HAP-1 (cell line): ENCODE measurements around the gene ABCC1.
"Not testable (repeated sequence)": the region's sequence is repeated elsewhere in the genome, so short reads cannot be mapped to it uniquely, and the experiment has no call there.

Source experiments
- DNase-seq, 2 experiments: peaks; one replicate each; pipeline ENCODE4 v3.0.0-alpha.2; 2016 to 2020; ENCODE audit warnings: low spot score in 2 of 2
- H3K27me3 ChIP-seq: fragments of 250-450 bp; sonication (Bioruptor Pico); 2 replicates; pipeline ENCODE4 v1.5.1; 2020; ENCODE audit warnings: low read depth, mild to moderate bottlenecking, moderate library complexity
- H3K36me3 ChIP-seq: fragments of 250-450 bp; sonication (Bioruptor Pico); replicated peaks from 2 replicates; pipeline ENCODE4 v1.5.1; 2020; ENCODE audit warnings: mild to moderate bottlenecking
- H3K4me1 ChIP-seq: fragments of 250-450 bp; sonication (Bioruptor Pico); 2 replicates; pipeline ENCODE4 v1.5.1; 2020; ENCODE audit warnings: mild to moderate bottlenecking
- H3K4me3 ChIP-seq: fragments of 250-450 bp; sonication (Bioruptor Pico); 2 replicates; pipeline ENCODE4 v1.5.1; 2020; ENCODE audit warnings: mild to moderate bottlenecking, moderate library complexity
- H3K9me3 ChIP-seq: fragments of 250-450 bp; sonication (Bioruptor Pico); 2 replicates; pipeline ENCODE4 v1.5.1; 2020; ENCODE audit warnings: mild to moderate bottlenecking, moderate library complexity
- in situ Hi-C: fragments of 300-500 bp; cut with MboI; formaldehyde crosslinking; loops from 3 replicates; pipeline ENCODE4 v1.14.3; 2020; ENCODE audit warnings: low sequenced_read_pairs, inconsistent platforms, mixed read lengths

The ABCC1 gene

DNA sequence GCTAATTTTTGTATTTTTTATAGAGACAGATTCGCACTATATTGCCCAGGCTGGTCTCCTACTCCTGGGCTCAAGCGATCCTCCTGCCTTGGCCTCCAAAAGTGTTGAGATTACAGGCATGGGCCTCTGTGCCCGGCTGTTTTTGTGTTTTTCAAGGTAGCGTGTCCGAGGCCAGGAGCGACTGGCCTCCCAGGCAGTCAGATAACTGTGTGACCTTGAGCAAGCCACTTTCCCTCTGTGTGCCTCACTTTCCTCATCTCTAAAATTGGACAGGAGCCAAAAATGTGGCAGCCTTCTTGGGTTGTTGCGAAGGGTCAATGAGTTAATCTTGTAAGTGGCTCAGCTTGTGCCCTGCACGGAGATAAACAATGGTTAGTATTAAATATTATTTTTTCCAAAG, 2.4 kb downstream of the ABCC1 start:
- no peaks in the 10 kb centered on the region for H3K9me3 ChIP-seq
- DNase-seq = no peak
- H3K27me3 ChIP-seq = no peaks in the 10 kb centered on the region
- in situ Hi-C loops = no loop called here
- peaks cover 17% of the 10 kb centered on the region for H3K4me1 ChIP-seq
- H3K4me3 ChIP-seq = peak overlapping the region; percentile 65
- no peaks in the 10 kb centered on the region; the same call in none of the 2 replicates for H3K36me3 ChIP-seq

DNA sequence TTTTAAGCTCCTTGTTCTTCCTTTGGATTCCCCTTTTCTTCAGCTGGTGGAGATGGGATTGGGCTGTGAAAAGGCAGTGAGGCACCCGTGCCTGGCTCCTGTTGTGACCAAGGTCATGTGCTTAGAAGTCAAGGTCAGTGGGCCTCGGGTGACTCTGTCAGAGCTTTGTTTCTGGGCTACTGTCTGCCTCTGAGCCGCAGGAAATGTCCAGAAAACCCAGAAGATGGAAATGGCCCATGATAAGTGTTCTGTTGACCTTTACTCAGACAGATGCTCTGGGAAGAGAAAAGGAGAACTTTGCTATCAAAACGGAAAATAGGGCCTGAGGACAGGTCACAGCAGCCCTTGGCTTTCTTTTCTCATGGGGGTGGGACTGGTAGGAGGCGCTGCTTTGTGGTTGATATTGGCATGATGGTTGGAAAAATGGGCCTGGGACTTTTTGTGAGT, 2.9 kb downstream of the ABCC1 start:
- Histone ChIP-seq H3K4me3 (no peak overlapping the region; the same call in none of the 2 replicates), H3K4me1 (peaks cover 17% of the 10 kb centered on the region), H3K36me3 (no peaks in the 10 kb centered on the region; the same call in none of the 2 replicates), H3K27me3 (no peaks in the 10 kb centered on the region), H3K9me3 (no peaks in the 10 kb centered on the region)
- DNase-seq = peak in 1 of 2 experiments; percentile 23
- in situ Hi-C loops = no loop called here

DNA sequence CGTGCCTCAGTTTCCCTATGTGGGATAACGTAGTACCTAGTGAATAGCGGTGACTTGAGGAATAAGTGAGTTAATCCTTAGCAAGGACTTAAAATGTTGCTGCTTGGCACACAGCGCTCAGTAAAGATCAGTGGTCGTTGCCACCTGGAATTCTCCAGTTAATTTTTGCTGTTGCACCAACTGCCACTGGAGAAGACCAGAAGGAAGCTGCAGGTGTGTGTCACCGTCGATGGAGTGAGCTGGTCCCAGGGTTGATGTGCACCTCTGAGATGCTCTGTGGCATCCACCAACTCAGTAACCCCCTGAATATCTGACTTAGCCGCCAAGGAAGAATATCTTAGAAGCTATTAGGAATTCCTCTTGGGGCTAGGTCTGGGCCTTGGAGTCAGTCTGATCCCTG, 4.1 kb downstream of the ABCC1 start:
- in situ Hi-C loops = no loop called here
- no peaks in the 10 kb centered on the region; the same call in none of the 2 replicates for H3K36me3 ChIP-seq

DNA sequence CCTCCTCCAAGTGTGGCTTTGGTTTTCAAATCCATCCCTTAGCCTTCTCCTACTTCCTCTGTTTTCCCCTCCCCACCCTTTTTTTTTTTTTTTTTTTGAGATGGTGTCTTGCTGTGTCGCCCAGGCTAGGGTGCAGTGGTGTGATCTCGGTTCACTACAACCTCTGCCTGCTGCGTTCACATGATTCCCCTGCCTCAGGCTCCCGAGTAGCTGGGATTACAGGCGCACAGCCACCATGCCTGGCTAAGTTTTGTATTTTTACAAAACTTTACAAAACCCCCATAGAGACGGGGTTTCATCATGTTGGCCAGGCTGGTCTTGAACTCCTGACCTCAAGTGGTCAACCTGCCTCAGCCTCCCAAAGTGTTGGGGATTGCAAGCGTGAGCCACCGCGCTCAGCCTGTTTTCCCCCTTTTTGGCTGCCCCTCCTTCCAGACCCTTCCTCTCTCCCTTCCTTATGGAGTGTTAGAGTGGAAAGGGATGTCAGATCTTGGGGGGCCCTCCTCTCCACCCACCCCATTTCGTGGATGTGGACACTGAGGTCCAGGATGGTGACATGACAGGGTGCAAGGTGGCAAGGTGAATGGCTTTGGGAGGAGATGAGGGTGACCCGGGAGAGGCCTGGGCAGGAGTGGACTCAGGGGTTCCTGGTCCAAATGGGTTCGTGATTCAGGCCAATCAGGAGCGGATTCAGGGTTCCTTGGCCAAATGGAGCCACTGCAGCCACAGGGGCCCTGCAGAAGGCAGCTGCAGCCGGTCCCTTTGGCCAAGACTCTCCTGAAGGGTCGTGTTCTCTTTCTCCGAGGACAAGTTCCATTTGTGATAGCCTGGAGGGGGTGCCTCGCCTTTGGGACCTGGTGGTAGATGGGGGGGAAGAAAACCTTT, 4.8 kb downstream of the ABCC1 start:
- H3K4me3 ChIP-seq = no peak overlapping the region
- DNase-seq = no peak
- in situ Hi-C loops = no loop called here
- H3K9me3 ChIP-seq = no peaks in the 10 kb centered on the region
- H3K27me3 ChIP-seq = no peaks in the 10 kb centered on the region
- no peaks in the 10 kb centered on the region; the same call in none of the 2 replicates for H3K36me3 ChIP-seq
- H3K4me1 ChIP-seq = peaks cover 20% of the 10 kb centered on the region

More for the DNA sequence above, 4.1 kb downstream of the ABCC1 start:
- Histone ChIP-seq H3K9me3 (no peaks in the 10 kb centered on the region), H3K4me3 (no peak overlapping the region), H3K4me1 (peaks cover 17% of the 10 kb centered on the region), H3K27me3 (no peaks in the 10 kb centered on the region)
- no peak for DNase-seq

DNA sequence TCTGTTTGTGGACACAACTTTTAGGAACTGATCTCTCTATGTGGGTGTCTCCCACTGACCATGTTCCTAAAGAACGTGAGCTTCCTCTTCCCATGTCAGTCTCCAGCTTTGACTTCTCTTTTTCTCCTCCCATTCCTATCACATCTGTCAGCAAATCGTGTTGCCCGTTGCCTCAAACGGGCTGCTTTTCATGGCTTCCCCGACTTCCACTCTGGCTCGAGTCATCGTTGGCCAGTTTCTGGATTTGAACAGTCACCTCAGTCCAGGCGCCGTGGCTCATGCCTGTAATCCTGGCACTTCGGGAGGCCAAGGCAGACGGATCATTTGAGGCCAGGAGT, 5.4 kb downstream of the ABCC1 start:
- H3K27me3 ChIP-seq = no peaks in the 10 kb centered on the region
- H3K4me3 ChIP-seq = no peak overlapping the region
- DNase-seq = no peak
- in situ Hi-C loops = no loop called here
- no peaks in the 10 kb centered on the region; the same call in none of the 2 replicates for H3K36me3 ChIP-seq
- H3K4me1 ChIP-seq = peaks cover 26% of the 10 kb centered on the region
- no peaks in the 10 kb centered on the region for H3K9me3 ChIP-seq

DNA sequence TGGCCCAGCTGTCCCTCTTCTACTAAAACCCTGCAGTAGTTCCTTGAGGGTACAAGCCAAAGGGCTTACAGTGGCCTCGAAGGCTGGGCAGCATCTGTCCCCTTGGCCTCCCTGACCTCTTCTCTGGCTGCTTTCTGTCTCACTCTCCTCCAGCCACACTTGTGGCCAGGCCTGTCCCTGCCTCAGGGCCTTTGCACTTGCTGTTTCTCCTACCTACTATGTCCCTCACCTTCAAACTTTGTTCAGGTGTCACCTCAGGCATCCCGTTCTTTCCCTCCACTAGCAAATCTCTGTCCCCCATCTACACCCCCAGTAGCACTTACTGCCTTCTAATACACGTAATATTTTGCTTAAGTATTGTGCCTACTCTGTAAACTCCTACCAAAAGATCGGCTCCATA, 6.0 kb downstream of the ABCC1 start:
- H3K4me3 ChIP-seq = no peak overlapping the region
- peaks cover 32% of the 10 kb centered on the region for H3K4me1 ChIP-seq
- no peak for DNase-seq
- in situ Hi-C loops = no loop called here
- no peaks in the 10 kb centered on the region for H3K27me3 ChIP-seq
- no peaks in the 10 kb centered on the region for H3K9me3 ChIP-seq
- H3K36me3 ChIP-seq = no peaks in the 10 kb centered on the region; the same call in none of the 2 replicates

DNA sequence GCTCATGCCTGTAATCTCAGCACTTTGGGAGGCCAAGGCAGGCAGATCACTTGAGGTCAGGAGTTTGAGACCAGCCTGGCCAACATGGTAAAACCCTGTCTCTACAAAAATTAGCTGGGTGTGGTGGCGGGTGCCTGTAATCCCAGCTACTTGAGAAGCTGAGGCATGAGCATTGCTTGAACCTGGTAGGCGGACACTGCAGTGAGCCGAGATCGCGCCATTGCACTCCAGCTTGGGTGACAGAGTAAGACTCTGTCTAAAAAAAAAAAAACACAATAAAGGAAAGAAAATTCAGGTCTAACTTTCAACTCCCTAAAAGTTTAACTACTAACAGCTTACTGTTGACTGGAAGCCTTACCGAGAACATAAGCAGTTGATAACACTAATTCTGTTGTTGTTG, 6.7 kb downstream of the ABCC1 start:
- peaks cover 34% of the 10 kb centered on the region for H3K4me1 ChIP-seq
- DNase-seq, H3K4me3 ChIP-seq, H3K27me3 ChIP-seq, H3K9me3 ChIP-seq, H3K36me3 ChIP-seq, in situ Hi-C loops: not testable (repeated sequence)

DNA sequence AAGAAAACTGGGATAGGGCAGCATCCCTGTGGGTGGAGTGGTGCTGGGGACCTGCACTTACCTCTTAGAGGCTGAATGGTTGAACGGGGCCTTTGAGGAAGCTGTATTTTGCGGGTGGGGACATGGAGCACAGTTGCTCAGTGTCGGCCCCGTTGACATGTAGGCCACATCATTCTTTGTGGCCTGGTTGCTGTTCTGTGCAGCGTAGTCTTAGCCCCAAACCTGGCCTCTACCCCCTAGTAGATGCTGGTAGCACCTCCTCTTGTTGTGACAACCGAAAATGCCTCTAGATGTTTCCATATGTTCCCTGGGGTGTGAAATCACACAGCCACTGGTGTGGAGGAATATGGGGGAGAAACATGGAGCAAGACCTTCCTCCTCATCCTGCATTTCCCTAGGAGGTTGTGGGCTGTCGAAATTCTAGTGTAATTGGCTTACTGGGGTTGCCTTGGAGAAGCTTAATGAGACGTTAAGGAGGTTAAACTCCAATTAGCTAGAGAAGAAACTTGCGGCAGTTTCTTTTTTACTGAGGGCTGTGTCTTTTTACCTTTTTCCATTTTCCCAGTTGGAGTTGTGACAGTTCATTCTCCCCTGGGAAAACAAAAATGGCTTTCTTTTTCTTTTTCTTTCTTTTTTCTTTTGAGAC, 9.4 kb downstream of the ABCC1 start:
- in situ Hi-C loops = no loop called here
- DNase-seq = no peak
- no peak overlapping the region for H3K4me3 ChIP-seq
- no peaks in the 10 kb centered on the region for H3K27me3 ChIP-seq
- H3K4me1 ChIP-seq = peaks cover 30% of the 10 kb centered on the region
- peaks cover 16% of the 10 kb centered on the region for H3K9me3 ChIP-seq
- H3K36me3 ChIP-seq = peaks cover 12% of the 10 kb centered on the region

DNA sequence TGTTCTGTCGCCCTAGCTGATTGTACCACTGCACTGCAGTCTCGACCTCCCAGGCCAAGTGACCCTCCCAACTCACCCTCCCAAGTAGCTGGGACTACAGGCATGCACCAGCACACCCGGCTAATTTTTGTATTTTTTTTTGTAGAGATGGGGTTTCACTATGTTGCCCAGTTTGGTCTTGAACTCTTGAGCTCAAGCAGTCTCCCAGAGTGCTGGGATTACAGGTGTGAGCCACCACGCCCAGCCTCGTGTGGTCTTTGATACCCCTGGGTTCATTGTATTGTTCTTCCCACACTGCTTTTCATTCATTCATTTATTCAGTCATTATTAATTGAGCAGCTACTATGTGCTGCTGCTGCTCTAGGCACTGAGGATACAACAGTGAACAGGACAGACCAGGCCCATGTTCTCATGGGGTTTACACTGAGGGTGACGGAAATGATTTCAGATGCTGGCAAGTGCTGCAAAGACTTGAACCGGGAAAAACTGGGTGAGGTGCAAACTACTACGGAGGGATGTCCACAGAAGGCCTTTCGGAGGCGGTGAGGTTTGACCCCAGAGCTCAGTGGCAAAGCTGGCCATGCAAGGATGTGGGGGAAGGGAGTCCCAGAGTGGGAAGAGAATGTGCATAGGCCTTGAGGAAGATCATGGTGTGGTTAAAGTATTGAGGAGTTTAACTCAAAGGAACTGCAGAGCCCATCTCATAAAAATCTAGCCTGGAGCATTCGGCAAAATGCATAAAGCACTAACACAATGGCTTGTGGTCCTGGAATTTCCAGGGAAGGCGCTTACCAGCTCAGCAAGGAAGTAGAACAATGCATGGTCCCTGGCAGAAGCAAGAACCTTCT, 10.9 kb downstream of the ABCC1 start:
- H3K9me3 ChIP-seq = peaks cover 16% of the 10 kb centered on the region
- peak; percentile 89 to 98 for DNase-seq
- H3K4me1 ChIP-seq = peaks cover 40% of the 10 kb centered on the region
- H3K36me3 ChIP-seq = peaks cover 12% of the 10 kb centered on the region
- H3K4me3 ChIP-seq = no peak overlapping the region
- in situ Hi-C loops = no loop called here
- no peaks in the 10 kb centered on the region for H3K27me3 ChIP-seq

DNA sequence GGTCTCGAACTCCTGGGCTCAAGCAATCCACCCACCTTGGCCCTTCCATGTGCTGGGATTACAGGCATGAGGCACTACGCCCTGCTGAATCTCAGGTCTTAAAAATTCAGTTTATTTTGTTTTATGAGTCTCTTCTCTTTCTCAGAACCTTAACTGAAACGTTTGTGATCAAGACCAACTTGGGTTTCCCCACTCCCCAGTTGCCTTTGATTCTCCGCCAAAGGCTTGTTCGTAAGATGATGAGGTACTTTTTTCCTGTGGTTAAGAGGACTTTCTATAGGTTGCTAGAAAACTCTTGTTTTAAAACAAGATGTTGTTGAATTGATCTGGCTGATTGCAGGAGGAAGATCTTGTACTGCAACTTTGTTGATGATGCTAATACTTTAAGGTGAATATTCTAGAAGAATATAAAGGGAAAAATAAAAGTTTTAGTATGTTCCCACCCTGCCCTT, 11.7 kb downstream of the ABCC1 start:
- DNase-seq = peak in 1 of 2 experiments; percentile 22
- in situ Hi-C loops = no loop called here
- H3K4me3 ChIP-seq = no peak overlapping the region
- peaks cover 16% of the 10 kb centered on the region for H3K9me3 ChIP-seq
- peaks cover 46% of the 10 kb centered on the region for H3K4me1 ChIP-seq
- H3K27me3 ChIP-seq = no peaks in the 10 kb centered on the region
- H3K36me3 ChIP-seq = peaks cover 12% of the 10 kb centered on the region

DNA sequence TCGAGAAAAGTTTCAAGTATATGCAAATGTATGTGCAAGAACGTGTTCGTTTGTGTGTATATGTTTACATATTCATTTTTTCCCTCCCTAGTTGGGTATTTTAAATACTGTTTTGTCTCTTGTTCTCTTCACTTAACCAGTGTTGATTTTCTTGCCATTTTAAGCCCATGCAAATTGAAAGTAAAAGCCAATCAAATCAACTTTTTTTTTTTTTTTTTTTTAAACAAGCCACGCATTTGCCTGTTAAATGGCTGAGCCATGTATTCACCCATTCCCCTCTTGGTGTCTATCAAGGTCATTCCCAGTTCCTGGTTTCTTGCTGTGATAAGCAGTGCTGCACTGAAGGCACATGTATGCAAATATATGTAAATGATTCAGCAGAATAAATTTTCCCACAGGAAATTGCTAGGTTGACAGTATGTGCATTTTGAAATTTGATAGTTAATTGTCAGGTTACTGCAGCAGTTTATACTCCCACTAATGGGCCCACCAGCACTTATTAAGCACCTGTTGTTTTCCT, 12.2 kb downstream of the ABCC1 start:
- H3K27me3 ChIP-seq = no peaks in the 10 kb centered on the region
- peaks cover 16% of the 10 kb centered on the region for H3K9me3 ChIP-seq
- peaks cover 12% of the 10 kb centered on the region for H3K36me3 ChIP-seq
- H3K4me1 ChIP-seq = peaks cover 46% of the 10 kb centered on the region
- DNase-seq = no peak
- H3K4me3 ChIP-seq = no peak overlapping the region
- in situ Hi-C loops = no loop called here

DNA sequence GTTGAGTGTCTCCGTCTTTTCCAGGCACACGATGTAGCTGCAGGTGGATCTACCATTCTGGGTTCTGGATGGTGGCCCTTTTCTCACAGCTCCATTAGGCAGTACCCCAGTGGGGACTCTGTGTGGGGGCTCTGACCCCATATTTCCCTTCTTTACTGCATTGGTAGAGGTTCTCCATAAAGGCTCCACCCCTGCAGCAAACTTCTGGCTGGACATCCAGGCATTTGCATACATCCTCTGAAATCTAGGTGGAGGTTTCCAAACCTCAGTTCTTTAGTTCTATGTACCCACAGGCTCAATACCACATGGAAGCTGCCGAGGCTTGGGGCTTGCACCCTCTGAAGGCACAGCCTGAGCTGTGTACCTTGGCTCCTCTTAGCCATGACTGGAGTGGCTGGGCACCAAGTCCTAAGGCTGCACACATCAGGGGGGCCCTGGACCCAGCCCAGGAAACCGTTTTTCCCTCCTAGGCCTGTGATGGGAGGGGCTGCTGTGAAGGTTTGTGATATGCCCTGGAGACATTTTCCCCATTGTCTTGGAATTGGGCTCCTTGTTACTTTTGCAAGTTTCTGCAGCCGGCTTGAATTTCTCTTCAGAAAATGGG, 14.0 kb downstream of the ABCC1 start:
- Histone ChIP-seq H3K4me3 (no peak overlapping the region), H3K9me3 (peaks cover 16% of the 10 kb centered on the region), H3K36me3 (peaks cover 12% of the 10 kb centered on the region), H3K27me3 (no peaks in the 10 kb centered on the region), H3K4me1 (peaks cover 46% of the 10 kb centered on the region)
- in situ Hi-C loops = no loop called here
- DNase-seq = peak in 1 of 2 experiments; percentile 27

DNA sequence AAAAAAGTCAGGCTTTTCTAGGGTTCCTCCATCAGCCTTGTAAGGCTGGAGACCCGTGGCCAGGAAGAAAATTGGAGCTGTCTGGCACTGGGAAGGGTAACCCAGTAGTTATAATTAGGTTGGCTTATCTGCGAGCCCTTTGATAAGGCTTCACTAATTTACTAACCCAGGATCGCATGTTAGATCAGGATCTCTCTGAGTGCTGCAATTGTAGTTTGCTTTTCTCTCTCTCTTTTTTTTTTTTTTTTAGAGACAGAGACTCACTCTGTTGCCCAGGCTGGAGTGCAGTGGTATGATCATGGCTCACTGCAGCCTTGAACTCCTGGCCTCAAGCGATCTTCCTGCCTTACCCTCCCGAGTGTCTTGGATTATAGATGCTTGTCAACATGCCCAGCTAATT, 17.0 kb downstream of the ABCC1 start:
- in situ Hi-C loops = no loop called here
- Histone ChIP-seq H3K4me1 (peaks cover 30% of the 10 kb centered on the region), H3K9me3 (peaks cover 16% of the 10 kb centered on the region), H3K4me3 (no peak overlapping the region), H3K36me3 (peaks cover 18% of the 10 kb centered on the region), H3K27me3 (no peaks in the 10 kb centered on the region)
- no peak for DNase-seq
